Measurements from ENCODE around the gene ATRNL1. TPM values are rescaled to one million over a fixed set of nuclear protein-coding genes. Genes with fewer than 3 reads are reported as not detected.

The ATRNL1 gene
- total and polyA plus RNA-seq, 2 of the 8 experiments (the other 6 are each of a cell fraction or from before 2014, with no cell fraction given): 5.1 to 17.6 TPM

DNA sequence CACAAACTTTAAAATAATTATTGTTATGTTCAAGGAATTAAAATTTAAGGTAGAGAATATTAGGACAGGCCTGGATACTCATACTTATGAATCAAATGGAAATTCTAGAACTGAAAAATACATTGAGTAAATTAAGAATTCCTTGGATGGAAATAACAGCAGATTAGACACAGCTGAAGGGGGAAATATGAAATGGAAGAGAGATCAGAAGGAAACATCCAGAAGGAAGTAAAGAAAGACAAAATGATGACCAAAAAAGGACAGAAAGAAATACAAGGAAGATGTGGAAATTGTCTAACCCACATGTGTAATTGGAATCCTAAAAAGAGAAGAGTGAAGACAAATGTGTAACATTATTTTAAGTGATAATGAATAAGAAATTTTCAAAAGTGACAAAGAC, 128.9 kb downstream of the ATRNL1 start (continued):
- TF ChIP-seq PHF8 (conservative IDR thresholded peaks at IDR 0.05; ENCODE audit: low read depth, low read length) (no peak), USF2 (IDR thresholded peaks at IDR 0.05; ENCODE audit: low read length) (no peak), TAF7 (optimal IDR thresholded peaks at IDR 0.05; ENCODE audit: borderline replicate concordance, low read depth, low read length) (no peak), POU5F1 (IDR thresholded peaks at IDR 0.05; ENCODE audit: low read depth, low read length) (no peak), CBX5 (IDR thresholded peaks at IDR 0.05; ENCODE audit: low read depth, low read length) (no peak)

All from H1 (cell line).